GM20000 (cell line): Measurements from ENCODE around the gene PPARGC1A.

Experiments used
- DNase-seq: peaks from one replicate; pipeline ENCODE4 v3.0.0; 2012; ENCODE audit warnings: low spot score
- TF ChIP-seq, protein P1 (sequence below): IDR thresholded peaks from 2 replicates; pipeline ENCODE4 v1.5.1; 2012; ENCODE audit warnings: mild to moderate bottlenecking, control low read depth; ENCODE audit errors: extremely low read depth, missing control alignments

The PPARGC1A gene

DNA sequence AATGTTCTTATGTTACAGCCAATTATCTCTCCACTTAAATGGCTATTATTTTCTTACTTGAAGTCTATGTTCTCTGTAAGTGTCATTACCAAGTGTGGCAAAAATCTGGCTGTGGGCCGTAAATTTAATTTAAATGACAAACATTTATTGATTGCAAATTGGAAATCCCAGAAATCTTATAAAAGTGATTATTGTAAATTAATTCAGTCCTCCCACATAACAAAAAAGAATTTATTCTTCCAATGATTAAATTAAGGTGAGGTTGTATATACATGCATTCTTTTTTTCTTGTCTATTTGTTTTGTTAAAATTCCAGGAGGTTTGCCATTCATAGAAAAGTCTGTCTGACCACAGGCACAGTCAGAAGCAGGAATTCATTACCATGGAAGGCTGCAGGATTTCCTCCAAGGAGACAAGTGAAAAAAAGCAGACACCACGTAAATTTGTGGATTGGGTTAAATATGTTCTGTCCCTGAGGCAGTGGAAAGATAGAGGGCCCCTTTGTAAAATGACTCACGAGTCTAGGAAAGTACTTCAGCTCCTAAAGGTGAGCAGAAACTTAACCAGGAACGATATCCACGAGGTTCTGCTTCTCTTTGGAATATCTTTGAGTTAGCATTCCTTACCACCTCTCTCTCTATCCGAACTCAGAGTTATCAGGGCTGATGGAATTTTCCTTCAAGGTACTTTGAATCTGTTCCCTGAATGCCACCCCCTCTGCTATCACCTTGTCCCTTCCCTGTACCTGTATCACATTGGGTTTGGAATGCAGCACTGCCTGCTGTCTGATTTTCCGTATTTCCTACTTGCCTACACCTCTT lies 10.7 kb downstream of the PPARGC1A start:
- DNase-seq = no peak
- TF ChIP-seq, protein P1, sequence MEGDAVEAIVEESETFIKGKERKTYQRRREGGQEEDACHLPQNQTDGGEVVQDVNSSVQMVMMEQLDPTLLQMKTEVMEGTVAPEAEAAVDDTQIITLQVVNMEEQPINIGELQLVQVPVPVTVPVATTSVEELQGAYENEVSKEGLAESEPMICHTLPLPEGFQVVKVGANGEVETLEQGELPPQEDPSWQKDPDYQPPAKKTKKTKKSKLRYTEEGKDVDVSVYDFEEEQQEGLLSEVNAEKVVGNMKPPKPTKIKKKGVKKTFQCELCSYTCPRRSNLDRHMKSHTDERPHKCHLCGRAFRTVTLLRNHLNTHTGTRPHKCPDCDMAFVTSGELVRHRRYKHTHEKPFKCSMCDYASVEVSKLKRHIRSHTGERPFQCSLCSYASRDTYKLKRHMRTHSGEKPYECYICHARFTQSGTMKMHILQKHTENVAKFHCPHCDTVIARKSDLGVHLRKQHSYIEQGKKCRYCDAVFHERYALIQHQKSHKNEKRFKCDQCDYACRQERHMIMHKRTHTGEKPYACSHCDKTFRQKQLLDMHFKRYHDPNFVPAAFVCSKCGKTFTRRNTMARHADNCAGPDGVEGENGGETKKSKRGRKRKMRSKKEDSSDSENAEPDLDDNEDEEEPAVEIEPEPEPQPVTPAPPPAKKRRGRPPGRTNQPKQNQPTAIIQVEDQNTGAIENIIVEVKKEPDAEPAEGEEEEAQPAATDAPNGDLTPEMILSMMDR = no peak

DNA sequence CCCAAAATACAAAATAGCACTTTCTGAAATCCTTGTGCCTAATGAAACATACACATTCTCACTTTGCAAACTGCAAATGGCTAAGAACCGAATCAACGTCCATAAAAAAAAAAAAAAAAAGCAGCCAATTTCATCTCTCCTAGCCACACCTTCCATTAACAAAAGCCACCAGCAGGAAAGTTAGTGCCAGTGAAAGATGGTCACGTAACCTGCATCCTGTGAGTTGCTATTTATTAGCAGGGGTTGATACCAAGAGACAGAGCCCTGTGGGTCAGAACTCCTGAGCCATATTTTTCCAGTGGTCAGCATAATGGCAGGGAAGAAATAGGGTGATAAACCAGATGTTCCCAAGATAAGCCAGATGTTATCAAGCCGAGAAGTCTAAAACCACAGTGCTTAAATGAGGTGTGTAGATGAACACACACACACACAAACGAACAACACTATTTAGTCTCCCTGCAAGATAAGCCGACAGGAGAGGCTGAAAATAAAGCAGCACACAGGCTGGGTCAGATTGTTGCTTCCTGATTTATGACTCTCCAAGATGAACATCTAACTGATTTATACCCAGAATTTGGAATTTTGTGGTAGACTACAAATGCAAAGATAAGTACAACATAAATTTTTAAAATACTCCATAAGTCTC lies 11.5 kb downstream of the PPARGC1A start:
- no peak for DNase-seq
- TF ChIP-seq, protein P1 = no peak

DNA sequence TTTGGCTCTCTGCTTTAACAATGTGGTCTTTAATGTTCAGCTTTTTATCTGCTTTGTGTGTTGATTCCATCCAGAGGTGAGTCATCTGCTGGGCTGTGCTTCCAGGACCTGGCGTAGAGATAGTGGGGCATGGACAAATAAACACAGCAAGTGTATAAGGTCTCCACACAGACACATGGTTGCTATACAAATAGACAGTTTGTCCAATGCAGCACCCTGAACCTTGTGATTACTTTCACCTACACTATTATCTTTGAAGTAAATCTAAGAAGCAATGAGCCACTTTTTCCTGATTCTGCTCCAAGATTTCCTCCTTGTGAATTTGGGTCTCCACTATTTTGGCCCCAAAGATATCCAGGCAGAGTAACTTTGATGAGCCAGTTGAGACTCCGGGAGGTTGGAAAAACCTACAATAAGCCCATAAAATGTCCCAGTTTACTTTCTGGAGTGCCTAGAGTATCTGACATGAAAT lies 12.1 kb downstream of the PPARGC1A start:
- DNase-seq = no peak
- TF ChIP-seq, protein P1 = no peak

DNA sequence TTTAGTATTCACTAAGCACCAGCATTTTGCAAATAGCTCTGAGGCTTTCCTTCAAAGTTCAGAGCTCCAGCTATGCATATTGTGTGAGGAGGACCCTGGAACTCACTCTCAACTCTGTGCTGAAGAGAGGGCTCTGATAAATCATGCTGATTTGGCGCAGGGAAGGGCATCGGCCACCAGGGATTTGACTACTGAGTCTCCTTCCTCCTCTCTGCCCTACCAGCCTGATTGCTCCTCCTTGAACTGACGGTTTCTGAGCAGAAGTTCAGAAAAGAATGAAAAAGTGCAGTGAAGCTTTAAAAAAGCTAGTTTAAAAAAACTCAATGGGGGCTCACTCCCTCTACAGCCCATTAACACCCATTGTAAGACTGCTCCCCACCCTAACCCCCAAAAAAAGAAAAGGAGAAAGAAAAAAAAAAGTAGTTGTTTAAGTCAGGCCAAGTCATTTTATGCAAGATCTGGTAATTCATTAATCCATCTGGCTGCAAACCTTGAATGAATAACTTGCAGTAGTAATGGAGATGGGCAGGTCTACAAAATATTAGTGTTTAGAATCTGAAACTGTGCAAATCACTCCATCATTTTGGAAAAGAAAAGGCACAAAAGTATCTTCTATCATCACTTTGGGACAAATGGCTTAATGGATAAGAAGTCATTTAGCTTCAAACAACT lies 13.3 kb downstream of the PPARGC1A start:
- TF ChIP-seq, protein P1 = no peak
- DNase-seq = no peak

DNA sequence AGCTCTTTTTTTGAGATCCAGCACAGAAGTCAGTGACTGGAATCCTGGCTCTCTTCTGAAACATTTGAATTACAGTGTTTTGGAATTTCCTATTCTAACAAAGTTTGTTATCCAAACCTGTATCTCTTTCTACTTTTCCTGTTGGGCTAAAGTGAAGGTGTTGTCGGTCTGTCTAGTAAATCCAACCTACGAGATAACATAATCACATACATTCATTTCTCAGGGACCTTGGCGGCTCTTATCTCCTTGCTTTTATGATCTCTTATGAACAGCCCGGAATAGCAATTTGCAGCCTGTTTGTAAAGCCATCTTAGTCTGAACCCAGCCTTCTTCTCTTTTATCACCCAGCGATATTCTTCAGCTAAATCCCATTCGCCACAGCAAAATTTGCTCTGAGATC lies 14.5 kb downstream of the PPARGC1A start:
- TF ChIP-seq, protein P1 = no peak
- DNase-seq = no peak

DNA sequence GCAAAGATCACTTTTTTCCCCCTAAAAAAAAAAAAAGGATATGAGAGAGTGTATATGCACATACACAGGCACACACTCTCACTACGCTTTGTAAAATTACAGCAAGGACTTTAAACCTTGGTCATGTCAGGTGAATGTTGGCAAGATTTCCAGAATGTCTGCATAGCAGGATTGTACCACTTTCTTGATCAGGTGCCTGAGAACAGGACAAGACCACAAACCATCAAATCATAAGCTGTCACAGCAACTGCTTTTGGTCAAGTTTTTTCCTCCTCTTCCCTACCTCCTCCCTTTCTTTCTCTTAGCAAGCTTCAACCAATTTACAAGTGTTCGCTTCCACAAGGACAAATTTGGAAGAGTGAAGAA lies 15.3 kb downstream of the PPARGC1A start:
- DNase-seq = no peak
- TF ChIP-seq, protein P1 = no peak
